ENCODE results near the gene CAMK2N1.
"Not testable (repeated sequence)": the region's sequence is repeated elsewhere in the genome, so short reads cannot be mapped to it uniquely, and the experiment has no call there.

DNA sequence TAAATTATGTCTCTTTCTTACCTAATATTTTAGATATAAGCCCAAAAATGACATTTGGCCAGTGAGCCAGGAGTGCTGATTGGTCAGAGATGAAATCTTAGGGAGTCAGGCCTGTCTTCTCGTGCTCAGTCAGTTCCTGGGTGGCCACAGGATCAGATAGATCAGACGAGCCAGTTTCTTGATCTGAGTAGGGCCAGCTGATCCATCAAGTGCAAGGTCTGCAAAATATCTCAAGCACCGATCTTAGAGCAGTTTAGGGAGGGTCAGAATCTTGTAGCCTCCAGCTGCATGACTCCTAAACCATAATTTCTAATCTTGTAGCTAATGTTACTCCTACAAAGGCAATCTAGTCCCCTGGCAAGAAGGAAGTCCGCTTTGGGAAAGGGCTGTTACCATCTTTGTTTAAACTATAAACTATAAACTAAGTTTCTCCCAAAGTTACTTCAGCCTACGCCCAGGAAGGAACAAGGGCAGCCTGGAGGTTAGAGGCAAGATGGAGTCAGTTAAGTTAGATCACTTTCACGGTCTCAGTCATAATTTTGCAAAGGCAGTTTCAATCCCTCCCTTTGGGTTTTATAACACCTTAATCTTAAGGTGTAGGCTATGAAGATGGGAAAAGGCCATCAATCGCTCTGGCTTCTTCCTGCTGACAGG lies 33.7 kb upstream of the CAMK2N1 start:
- TF ChIP-seq, protein P1, sequence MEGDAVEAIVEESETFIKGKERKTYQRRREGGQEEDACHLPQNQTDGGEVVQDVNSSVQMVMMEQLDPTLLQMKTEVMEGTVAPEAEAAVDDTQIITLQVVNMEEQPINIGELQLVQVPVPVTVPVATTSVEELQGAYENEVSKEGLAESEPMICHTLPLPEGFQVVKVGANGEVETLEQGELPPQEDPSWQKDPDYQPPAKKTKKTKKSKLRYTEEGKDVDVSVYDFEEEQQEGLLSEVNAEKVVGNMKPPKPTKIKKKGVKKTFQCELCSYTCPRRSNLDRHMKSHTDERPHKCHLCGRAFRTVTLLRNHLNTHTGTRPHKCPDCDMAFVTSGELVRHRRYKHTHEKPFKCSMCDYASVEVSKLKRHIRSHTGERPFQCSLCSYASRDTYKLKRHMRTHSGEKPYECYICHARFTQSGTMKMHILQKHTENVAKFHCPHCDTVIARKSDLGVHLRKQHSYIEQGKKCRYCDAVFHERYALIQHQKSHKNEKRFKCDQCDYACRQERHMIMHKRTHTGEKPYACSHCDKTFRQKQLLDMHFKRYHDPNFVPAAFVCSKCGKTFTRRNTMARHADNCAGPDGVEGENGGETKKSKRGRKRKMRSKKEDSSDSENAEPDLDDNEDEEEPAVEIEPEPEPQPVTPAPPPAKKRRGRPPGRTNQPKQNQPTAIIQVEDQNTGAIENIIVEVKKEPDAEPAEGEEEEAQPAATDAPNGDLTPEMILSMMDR (IDR thresholded peaks at IDR 0.05; ENCODE audit: low read depth, low read length) = not testable (repeated sequence)
- not testable (repeated sequence) for TF ChIP-seq EZH2phosphoT487 (IDR thresholded peaks at IDR 0.05; ENCODE audit: low read depth)

All from OCI-LY3 (cell line).